ENCODE measurements around the gene LIFR.

GRCh38 chr5:38451074-38451725 lies 105.2 kb downstream of the LIFR start:
- TF ChIP-seq CTCF (conservative IDR thresholded peaks at IDR 0.05) = no peak
- no peak for TF ChIP-seq EZH2 (IDR thresholded peaks at IDR 0.05; ENCODE audit: low read depth)

All from PC-9 (cell line).